Kidney (tissue), 14 donors: Measurements from ENCODE around the gene CELA3A. TPM values are rescaled to one million over a fixed set of nuclear protein-coding genes. Genes with fewer than 3 reads are reported as not detected.

Experiments used
- DNase-seq, 5 donors: peaks; one replicate each; pipeline ENCODE4 v3.0.0-alpha.2; 2013 to 2020
- FAIRE-seq: peaks from 2 replicates; lab custom pipeline; 2012; peaks lifted over from hg19 to GRCh38; lab: Jason Lieb, UNC
- H3K27ac ChIP-seq, 2 donors: one replicate each; pipeline ENCODE4 v1.7.0; 2013; ENCODE audit warnings: low read depth in 2 of 2, low read length in 2 of 2, inconsistent platforms in 1 of 2
- H3K27me3 ChIP-seq: one replicate; pipeline ENCODE4 v1.7.1; 2013; ENCODE audit warnings: low read length, inconsistent platforms; ENCODE audit not compliant: control insufficient read depth, insufficient read depth
- H3K36me3 ChIP-seq, 3 donors: one replicate each; pipeline versions ENCODE4 v1.7.0 to v1.7.1; 2013; ENCODE audit warnings: low read length in 3 of 3, control low read depth in 1 of 3, inconsistent platforms in 1 of 3; ENCODE audit not compliant: insufficient read depth in 3 of 3, control insufficient read depth in 2 of 3
- H3K4me1 ChIP-seq, 3 donors: one replicate each; pipeline versions ENCODE4 v1.7.0 to v1.7.1; 2013; ENCODE audit warnings: low read length in 3 of 3, inconsistent platforms in 1 of 3, low read depth in 1 of 3; ENCODE audit not compliant: control insufficient read depth in 2 of 3, insufficient read depth in 2 of 3
- H3K4me3 ChIP-seq, 3 donors: one replicate each; pipeline versions ENCODE4 v1.7.0 to v1.8.1; 2013; ENCODE audit warnings: low read length in 3 of 3, control low read depth in 1 of 3, inconsistent platforms in 1 of 3
- H3K9ac ChIP-seq, 3 donors: one replicate each; pipeline versions ENCODE4 v1.7.0 to v1.7.1; 2013; ENCODE audit warnings: low read length in 3 of 3, control low read depth in 1 of 3, inconsistent platforms in 1 of 3
- H3K9me3 ChIP-seq, 3 donors: one replicate each; pipeline versions ENCODE4 v1.7.0 to v1.7.1; 2013; ENCODE audit warnings: low read length in 3 of 3, control low read depth in 1 of 3, inconsistent platforms in 1 of 3; ENCODE audit not compliant: control insufficient read depth in 2 of 3, insufficient read depth in 1 of 3
- CTCF ChIP-seq: IDR thresholded peaks from 3 replicates; pipeline ENCODE4 v1.5.1; 2012; ENCODE audit warnings: mild to moderate bottlenecking, moderate library complexity, borderline replicate concordance; ENCODE audit not compliant: insufficient read depth; ENCODE audit errors: extremely low read depth
- intact Hi-C: fragments of 100-400 bp; cut with DNase I; formaldehyde crosslinking; loops from one replicate; pipeline ENCODE4 v1.11.1; 2022
- polyA plus RNA-seq: library from polyadenylated mRNA; stranded (reverse); fragments of 350-450 nt; fragmentation: Illumina TruSeq; extraction: RNeasy Lipid Tissue Mini Kit (QIAGEN cat#74804); gene quantifications from one replicate; pipeline ENCODE4 v1.2.3, GENCODE V29; 2014; ENCODE audit warnings: low read depth, low replicate concordance; ENCODE audit not compliant: insufficient read depth
- total RNA-seq: library from RNA; stranded (reverse); fragmentation: NEBNext Ultra II Directional; extraction: Animal tissue kit (Norgen Biotek cat#: 25700); gene quantifications from one replicate; pipeline ENCODE4 v1.2.1, GENCODE V29; 2021
- donor health status: control.
- donor health status: control.
- donor health status: control.
- donor health status: control.
- donor health status: control.
- donor health status: DM: yes; HTN: yes; CAD: no.
- donor health status: Normal renal cell carcinoma (clear cell type).

Gene CELA3A
- total and polyA plus RNA-seq, 2 donors from 2014 or later: not detected

GRCh38 chr1:22051607-22052114, 50.2 kb downstream of the CELA3A start:
- DNase-seq (no peak), FAIRE-seq (no peak)
- H3K9ac ChIP-seq: no peak overlapping the region
- intact Hi-C loops: no loop called here
- H3K27me3 ChIP-seq: no peaks in the 10 kb centered on the region
- no peaks in the 10 kb centered on the region for H3K36me3 ChIP-seq
- peaks cover 5 to 18% (median 14%) of the 10 kb centered on the region in 3 donors for H3K4me1 ChIP-seq
- no peak overlapping the region for H3K4me3 ChIP-seq
- H3K9me3 ChIP-seq: no peaks in the 10 kb centered on the region
- no peak for TF ChIP-seq CTCF
- no peak overlapping the region for H3K27ac ChIP-seq

GRCh38 chr1:22052115-22053016, 50.9 kb downstream of the CELA3A start, which contains the start of gene CDC42:
Gene CDC42, plus strand, starts transcription at chr1:22052709. Its CDS starts 25,770 bp downstream, at chr1:22078479.
- Histone ChIP-seq H3K4me3 (peak within 1 kb of the TSS; percentile 68 to 98 (median 78)), H3K9ac (peak within 1 kb of the TSS; percentile 77 to 95 (median 80)), H3K27me3 (no peaks in the 10 kb centered on the region), H3K9me3 (no peaks in the 10 kb centered on the region), H3K36me3 (no peaks in the 10 kb centered on the region), H3K4me1 (peaks cover 5 to 20% (median 14%) of the 10 kb centered on the region in 3 donors), H3K27ac (peak within 1 kb of the TSS; percentile 98)
- intact Hi-C loops: no loop called here
- no peak for TF ChIP-seq CTCF
- no peak for FAIRE-seq
- peak; percentile 98 to 99 (median 99) for DNase-seq

GRCh38 chr1:22053017-22053860, 51.8 kb downstream of the CELA3A start:
- Histone ChIP-seq H3K4me1 (peaks cover 5 to 20% (median 14%) of the 10 kb centered on the region in 3 donors), H3K27me3 (no peaks in the 10 kb centered on the region), H3K9ac (peak overlapping the region; percentile 77 to 95 (median 80)), H3K36me3 (no peaks in the 10 kb centered on the region), H3K4me3 (peak overlapping the region; percentile 68 to 98 (median 78)), H3K27ac (peak overlapping the region; percentile 98), H3K9me3 (no peaks in the 10 kb centered on the region)
- intact Hi-C loops: no loop called here
- DNase-seq: peak; percentile 76 to 93 (median 89)
- TF ChIP-seq CTCF: no peak
- FAIRE-seq: no peak
